Stomach (tissue), 4 donors: Measurements from ENCODE around the gene MEA1.

Source experiments
- CTCF ChIP-seq, 7 experiments: fragments of 450-650 bp in 4 of 7; fragments of 200-600 bp in 3 of 7; sonication (generic) in 3 of 7; IDR thresholded peaks; one replicate each; pipeline ENCODE4 v1.5.1; 2016 to 2019; ENCODE audit warnings: antibody characterized with exemption in 7 of 7, control low read depth in 2 of 7, mild to moderate bottlenecking in 1 of 7
- EP300 ChIP-seq: sonication (generic); formaldehyde crosslinking; IDR thresholded peaks from one replicate; pipeline ENCODE4 v1.6.1; 2017; ENCODE audit warnings: antibody characterized with exemption
- POLR2A ChIP-seq, 4 donors: fragments of 450-650 bp; IDR thresholded peaks; one replicate each; pipeline ENCODE4 v1.6.1; 2016; ENCODE audit warnings: antibody characterized with exemption in 4 of 4, control low read depth in 2 of 4, mild to moderate bottlenecking in 1 of 4, moderate library complexity in 1 of 4
- POLR2AphosphoS5 ChIP-seq, 3 donors: sonication (generic); formaldehyde crosslinking; IDR thresholded peaks; one replicate each; pipeline ENCODE4 v1.6.1; 2016; ENCODE audit warnings: antibody characterized with exemption in 3 of 3

GRCh38 chr6:42979523-42980177, 34.1 kb downstream of the MEA1 start:
- TF ChIP-seq EP300 = no peak
- TF ChIP-seq CTCF (IDR thresholded peaks at IDR 0.05) = no peak
- TF ChIP-seq POLR2A (IDR thresholded peaks at IDR 0.05) = no peak
- no peak for TF ChIP-seq POLR2AphosphoS5 (IDR thresholded peaks at IDR 0.05)
